ENCODE data around the gene RTP3.

- TF ChIP-seq, protein P1, sequence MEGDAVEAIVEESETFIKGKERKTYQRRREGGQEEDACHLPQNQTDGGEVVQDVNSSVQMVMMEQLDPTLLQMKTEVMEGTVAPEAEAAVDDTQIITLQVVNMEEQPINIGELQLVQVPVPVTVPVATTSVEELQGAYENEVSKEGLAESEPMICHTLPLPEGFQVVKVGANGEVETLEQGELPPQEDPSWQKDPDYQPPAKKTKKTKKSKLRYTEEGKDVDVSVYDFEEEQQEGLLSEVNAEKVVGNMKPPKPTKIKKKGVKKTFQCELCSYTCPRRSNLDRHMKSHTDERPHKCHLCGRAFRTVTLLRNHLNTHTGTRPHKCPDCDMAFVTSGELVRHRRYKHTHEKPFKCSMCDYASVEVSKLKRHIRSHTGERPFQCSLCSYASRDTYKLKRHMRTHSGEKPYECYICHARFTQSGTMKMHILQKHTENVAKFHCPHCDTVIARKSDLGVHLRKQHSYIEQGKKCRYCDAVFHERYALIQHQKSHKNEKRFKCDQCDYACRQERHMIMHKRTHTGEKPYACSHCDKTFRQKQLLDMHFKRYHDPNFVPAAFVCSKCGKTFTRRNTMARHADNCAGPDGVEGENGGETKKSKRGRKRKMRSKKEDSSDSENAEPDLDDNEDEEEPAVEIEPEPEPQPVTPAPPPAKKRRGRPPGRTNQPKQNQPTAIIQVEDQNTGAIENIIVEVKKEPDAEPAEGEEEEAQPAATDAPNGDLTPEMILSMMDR (IDR thresholded peaks at IDR 0.05), result no peak
- no peak for TF ChIP-seq POLR2A (IDR thresholded peaks at IDR 0.05)
Observed at GRCh38 chr3:46478341-46478740, 19.4 kb upstream of the RTP3 start.

Measured in esophagus squamous epithelium (tissue), 4 donors.